GF-D8 (cell line): ENCODE measurements around the gene FBL.
"Not testable (repeated sequence)": the region's sequence is repeated elsewhere in the genome, so short reads cannot be mapped to it uniquely, and the experiment has no call there.

ENCODE experiments used
- DNase-seq: peaks from one replicate; lab custom pipeline; 2025; lab: John Stamatoyannopoulos, UW

FBL gene

DNA sequence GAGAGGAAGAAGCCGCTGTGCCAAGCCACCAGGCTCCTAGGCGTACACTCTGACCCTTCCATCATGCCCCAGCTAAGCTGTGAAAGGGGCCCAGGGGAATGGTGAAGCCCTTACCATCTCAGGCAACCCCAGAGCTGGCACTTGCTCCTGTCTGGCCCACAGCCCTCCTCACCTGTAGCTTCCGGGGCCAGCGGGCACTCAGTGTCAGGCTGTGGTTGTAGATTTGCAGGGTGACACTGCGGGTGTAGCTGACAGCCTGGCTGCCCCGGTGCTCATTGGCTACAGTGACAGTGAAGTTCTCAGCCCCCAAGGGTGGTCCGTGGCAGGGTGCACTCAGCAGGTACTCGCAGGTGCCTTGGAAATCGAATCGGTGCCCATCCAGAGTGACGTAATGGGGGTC lies 30.3 kb upstream of the FBL start:
- not testable (repeated sequence) for DNase-seq

DNA sequence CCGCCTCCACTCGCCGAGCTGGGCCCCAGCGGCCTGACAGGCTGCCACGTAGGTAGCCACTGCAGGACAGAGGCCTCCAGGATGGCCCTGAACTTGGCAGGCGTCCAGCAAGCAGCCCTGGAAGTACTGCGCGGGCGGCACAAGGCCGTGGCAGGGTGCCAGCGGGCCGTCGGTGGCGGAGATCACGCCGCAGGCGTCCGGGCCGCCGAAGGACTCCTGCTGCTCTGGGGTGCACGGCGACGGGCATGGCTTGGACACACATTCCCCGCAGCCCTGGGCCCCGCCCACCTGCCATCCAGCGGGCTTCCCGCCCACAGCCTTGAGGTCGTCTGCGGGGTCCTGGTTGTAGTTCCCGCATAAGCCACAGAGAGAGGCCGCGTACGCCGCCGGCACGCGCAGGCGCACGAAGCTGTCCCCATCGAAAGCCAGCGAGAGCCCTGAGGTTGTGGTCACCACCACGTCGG lies 29.3 kb upstream of the FBL start:
- not testable (repeated sequence) for DNase-seq

DNA sequence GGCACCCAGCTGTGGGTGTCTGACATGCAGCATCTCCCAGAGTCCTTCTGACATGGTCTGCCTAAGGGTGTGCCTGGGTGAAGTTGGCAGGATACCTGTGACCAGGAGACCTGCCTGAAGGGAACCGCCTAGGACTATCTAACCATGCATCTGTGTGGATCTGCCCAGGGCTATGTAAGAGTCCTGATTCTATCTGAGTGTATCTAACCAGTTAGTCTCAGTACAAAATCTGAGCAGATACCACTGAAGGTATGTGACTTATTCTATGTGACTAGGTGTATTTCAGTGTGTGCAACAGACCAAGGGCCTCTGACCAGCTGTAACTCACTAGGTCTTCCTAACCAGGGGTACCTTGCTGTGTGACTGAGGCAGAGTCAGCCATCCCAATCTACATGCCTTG lies 28.2 kb upstream of the FBL start:
- DNase-seq, result no peak

DNA sequence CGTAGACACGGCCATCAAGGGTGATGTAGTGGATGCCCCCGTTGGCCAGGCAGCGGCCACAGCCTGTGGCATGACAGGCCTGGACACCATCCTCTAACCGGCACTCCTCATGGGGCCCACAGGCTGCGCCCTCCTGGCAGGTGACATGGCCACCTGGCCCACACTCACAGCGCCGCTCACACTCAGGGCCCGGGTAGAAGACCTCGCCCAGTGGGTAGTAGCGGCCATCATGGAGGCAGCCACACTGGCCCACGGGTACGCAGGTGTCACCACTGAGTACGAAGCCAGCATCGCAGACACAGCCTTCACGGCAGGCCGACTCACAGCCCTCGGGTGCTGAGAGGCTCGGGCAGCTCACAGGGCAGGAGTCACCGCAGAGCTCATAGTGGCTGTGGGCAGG lies 27.2 kb upstream of the FBL start:
- no peak for DNase-seq

DNA sequence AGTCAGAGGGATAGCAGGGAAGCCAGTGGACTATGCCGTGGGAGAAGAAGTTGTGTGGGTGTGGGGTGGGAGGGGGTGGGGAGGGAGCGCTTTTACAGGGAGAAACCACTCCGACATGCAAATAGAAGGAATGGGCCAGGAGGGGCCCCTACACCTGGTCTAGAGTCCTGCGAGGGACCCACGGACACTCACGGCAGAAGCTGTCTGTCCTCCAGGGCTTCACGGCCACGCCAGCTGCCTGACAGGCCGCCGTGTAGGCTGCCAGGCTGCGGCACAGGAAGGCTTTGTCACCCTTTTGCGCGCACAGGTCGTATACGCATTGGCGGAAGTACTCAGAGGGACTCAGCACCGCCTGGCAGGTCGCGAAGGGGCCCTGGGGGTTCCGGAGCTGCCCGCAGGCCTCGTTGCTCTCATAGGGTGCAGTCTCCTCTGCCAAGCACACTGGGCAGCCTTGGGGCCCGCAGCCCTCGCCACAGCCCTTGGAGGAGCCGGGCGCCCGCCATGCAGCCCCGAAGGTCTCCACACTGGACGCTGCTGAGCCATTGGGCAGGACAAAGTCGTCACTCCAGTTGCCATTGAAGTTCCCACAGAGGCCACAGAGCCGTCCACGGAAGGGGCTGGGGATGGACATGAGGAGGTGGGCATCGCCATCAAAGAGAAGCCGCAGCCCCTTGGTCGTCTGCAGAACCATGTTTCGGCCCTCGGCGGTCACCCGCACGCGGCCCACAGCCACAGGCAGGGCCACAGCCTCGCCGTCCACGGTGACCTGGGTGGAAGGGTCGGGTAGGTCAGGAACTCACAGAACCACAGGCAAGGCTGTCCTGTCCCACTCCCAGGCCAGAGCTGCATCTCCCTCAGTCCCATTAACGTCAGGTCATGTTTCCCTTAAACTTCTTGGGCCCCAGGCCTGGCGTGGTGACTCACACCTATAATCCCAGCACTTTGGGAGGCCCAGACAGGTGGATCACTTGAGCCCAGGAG lies 26.0 kb upstream of the FBL start:
- no peak for DNase-seq

DNA sequence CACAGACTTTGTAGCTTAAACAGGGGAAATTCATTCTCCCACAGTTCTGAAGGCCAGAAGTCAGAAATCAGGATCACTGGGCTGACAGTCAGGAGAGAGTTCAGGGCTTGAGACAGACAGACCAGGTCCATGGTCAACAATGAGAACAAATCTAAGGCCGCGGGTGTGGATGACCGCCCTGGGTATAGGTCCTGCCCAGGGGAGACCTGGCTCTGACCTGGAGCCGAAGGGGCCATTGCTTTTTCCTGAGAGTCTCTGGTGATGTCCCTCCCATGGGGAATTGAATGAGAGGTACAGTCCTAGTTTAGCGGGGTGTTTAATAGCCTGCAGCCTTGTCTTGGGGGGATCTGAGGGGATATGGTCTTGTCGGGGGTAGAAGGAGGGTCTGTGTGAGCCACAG lies 25.2 kb upstream of the FBL start:
- no peak for DNase-seq

DNA sequence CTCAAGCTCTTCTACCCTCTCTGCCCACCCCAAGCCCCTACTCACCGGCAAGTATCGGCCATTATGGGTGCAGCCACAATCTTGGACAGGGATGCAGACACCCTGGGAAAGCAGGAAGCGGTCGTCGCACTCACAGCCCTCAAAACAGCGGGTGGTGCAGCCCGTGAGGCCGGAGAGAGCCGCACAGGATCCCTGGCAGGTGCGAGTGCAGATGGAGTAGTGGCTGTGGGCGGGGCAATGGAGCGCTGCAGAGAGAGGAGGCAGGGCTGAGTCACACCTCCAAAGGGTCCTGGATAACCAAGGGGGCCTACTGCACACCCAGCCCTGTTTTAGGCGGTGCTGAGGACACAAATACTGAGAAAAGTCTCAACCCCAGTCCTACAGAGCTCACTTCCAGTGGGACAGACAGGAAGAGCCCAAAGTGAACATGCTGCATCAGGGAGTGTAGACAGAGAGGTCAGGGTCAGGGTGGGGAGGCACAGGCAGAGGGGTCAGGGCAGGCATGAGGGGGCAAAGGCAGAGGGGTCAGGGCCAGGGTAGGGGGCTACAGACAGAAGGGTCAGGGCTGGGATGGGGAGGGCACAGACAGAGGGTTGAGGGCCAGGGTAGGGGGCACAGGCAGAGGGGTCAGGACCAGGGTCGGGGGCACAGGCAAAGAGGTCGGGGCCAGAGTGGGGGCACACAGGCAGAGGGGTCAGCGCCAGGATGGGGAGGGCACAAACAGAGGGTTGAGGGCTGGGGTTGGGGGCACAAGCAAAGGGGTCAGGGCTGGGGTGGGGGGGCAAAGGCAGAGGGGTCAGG lies 24.2 kb upstream of the FBL start:
- DNase-seq, result no peak

DNA sequence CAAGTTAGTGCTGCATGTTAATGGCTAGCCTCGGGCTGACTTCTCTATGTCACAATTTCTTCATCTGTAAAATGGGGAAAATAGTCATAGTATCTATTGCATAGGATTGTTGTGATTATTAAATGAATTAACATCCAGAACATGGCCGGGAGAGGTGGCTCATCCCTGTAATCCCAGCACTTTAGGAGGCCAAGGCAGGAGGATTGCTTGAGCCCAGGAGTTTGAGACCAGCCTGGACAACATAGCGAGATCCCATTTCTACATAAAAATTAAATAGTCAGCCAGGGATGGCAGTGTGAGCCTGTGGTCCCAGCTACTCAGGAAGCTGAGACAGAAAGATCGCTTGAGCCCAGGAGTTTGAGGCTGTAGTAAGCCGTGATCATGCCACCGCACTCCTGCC lies 21.8 kb upstream of the FBL start:
- DNase-seq, result no peak

DNA sequence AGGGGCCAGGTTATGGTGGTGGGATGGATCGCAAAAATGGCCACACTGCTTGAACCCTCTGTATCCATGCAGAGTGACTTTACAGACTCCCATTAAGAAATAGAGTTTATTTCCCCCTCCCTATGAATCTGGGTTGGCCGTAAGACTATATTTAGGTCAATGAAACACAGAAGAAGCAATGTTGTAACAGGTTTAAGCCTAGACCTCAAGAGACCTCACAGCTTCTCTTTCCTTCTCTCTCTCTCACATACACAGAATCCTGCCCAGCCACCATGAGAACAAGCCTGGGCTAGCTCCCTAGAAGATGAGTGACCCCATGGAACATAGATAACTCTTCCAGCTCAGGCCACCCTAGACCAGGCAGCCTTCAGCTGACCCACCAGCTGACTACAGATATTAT lies 21.0 kb upstream of the FBL start:
- no peak for DNase-seq

DNA sequence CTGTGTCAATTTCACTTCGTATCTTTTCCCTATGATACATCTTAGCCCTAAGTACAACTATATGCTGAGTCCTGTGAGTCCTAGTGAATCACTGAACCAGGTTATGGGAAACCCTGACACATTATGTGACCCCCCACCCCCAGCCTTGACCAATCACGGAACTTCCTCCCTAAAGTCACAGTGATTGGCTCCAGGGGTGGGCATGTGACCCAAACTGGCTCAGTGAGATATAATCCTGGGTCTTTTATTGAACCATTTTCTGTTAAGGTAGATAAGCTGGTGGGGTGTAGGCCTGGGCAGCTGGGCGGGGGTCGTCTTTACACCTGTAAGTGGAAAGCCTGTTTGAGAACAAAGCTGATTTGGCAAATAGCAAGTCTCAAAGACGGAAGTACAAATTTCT lies 19.8 kb upstream of the FBL start:
- DNase-seq, result no peak

DNA sequence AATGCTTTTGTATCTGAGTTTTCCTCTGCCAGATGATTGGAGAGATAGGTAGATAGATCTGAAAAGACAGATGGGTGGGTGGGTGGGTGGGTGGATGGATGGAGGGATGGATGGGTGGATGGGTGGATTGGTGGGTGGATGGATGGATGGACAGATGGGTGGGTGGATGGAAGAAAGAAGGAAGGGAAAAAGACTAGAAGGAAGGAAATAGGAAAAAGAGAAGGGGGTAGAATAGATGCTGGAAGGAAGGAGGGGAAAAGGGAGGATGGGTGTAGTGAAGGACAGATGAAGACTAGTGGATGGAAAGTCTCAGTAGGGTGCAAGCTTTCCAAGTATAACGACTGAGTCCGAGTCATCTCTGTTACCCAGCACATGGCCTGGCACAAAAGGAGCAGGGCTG lies 19.0 kb upstream of the FBL start:
- no peak for DNase-seq

DNA sequence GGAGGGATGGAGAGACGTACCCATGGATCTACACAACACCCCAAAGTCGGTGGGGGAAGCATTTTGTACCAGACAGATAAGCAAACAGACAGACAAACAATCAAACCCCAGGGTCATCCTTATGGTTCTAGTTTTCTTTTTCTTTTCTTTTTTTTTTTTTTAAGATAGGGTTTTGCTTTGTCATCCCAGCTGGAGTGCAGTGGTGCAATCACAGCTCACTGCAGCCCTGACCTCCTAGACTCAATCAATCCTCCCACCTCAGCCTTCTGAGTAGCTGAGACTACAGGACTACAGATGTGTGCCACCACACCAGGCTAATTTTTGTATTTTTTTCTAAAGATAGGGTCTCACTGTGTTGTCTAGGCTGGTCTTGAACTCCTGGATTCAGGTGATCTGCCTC lies 17.9 kb upstream of the FBL start:
- DNase-seq, result no peak

DNA sequence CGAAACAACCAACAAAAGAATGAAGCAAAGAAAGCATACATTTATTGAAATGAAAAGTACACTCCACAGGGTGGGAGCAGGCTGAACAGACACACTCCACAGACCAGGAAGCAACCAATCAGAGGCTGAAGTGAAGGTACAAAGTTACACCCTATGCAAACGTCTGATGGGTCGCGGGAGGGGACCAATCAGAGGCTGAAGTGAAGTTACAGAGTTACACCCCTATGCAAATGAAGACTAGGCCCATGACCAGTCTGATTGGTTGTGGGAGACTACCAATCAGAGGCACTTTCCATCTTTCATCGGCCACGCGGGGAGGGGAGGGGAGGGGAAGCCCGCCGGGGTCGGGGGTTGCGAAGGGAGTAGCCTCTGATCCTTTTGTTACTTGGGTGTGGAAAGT lies 12.4 kb upstream of the FBL start:
- no peak for DNase-seq

DNA sequence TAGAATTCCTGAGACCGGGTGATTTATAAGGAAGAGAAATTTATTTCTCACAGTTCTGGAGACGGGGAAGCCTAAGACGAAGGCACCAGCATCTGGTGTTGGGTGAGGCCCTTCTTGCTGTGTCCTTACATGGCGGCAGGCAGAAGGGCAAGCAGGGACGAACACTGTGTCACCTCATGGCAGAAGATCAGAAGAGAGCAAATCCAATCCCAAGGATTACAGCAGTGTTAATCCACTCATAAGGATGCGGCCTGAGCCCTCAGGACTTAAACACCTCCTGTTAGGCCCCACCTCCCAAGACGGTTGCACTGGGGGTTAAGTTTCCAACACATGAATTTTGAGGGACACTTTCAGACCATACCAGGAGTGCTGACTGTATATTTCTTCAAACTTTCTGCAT lies 6.7 kb upstream of the FBL start:
- DNase-seq, result no peak

DNA sequence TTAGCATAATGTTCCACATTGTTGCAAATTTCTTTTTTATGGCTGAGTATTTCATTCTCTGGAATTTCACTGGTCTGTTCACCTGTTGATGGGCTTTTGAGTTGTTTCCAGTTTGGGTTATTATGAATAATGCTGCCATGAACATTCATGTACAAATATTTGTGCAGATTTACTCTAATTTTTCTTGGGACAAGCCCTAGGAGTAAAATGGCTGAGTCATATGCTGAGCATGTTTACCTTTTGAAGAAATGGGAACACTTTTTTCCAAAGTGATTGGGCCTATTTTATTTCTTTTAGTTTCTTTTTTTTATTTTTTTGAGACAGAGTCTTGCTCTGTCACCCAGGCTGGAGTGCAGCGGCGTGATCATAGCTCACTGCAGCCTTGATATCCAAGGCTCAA lies 4.7 kb upstream of the FBL start:
- no peak for DNase-seq

DNA sequence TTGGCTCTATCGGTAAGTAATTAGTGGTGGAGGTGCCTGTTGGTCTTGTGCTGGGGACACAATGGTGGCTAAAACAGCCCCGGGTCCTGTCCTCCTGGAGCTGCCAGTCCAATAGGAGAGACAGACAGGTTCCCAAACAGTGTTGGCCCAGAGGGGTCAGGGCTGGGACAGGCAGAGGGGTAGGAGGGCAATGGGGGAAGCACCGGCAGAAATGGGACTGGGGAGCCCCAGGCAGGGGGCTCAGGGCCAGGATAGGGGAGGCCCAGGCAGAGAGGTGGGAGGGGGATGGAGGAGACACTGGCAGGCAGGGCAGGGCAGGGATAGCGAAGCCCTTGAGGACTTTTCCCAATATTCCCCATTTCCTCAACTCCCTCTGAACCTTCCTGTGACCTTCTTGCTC lies 2.2 kb upstream of the FBL start:
- no peak for DNase-seq

DNA sequence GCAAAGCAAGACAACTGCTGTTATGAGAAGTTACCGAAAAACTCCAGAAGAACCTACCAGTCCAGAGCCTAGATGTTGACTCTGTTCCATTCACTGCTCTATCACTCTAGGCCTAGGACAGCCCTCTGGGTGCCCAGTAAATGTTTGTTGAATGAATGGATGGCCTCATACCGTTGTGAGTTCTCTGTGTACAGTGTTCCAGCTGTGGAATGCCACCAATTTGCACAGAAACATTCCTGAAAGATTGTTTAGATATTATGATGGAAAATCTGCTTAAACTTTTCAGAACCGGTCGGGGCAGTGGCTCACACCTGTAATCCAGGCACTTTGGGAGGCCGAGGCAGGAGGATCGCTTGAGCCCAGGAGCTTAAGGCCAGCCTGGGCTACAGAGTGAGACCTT lies 1.3 kb upstream of the FBL start:
- no peak for DNase-seq

DNA sequence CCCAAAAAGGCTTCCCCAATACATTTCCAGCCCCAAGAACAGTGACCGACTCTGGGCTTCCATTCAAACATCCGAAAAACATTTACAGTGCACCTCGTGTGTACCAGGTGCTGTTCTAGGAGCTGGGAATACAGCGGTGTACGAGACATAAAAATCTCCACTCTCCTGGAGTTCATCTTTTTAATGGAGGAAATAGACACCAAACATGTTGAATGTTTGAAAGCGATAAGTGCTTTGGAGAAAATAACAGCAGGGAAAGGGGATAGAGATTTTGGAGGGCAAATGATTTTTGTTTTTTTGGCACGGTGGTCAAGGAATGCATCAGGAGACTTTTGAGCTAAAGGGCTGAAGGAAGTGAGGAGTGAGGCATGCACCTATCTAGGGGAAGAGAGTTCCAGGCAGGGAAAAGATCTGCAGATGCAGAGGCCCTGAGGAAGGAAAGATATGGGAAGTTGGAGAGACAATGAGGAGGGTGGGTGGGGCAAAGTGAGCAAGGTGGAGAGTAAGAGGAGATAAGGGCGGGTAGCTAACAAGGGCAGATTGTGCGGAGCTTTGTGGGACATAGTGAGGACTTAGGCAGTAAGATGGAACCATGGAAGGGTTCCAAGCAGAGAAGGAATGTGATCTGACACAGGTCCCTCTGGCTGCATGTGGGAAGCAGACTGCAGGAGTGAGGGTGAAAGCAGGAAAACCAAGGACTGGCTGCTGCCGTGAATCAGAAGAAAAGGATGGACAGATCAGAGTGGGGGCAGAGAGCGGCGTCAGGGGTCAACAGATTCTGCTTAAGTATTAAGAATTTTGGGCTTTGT lies 703 bp upstream of the FBL start:
- DNase-seq, result no peak

DNA sequence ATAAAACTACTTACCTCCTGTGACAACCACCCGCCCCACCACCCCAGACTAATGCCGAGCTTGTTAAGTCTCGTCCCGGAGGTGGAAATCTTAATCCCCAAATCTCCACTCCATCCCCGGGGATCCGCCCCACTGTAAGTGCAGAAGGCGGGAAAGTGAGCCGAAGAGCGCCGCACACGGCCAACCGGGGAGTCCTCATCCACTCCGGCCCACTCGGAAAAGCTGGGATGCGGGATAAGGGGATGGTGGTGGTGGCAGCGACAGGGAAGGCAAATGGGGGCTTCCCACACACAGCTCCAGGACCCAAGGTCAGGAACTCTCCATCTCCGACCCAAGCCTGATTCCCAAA lies 621 bp downstream of the FBL start:
- DNase-seq, result no peak

DNA sequence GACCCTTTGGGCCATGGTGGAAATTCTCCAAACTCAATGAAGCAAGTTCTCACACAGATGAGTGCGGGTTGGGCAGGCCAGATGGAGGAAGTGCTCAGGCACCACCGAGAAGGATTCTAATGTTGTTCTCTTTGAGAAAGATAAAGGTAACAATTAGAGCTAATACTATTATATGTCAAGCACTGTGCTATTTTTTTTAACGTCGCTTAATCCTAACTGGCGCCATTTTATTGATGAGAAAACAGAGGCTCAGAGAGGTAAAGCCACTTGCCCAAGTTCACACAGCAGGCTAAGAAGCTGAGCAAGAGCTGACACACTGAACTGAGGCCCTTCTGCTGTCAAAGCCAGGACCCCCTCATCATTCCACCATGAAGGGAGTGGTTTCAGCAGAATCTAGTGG lies 1.0 kb downstream of the FBL start:
- DNase-seq, result no peak

DNA sequence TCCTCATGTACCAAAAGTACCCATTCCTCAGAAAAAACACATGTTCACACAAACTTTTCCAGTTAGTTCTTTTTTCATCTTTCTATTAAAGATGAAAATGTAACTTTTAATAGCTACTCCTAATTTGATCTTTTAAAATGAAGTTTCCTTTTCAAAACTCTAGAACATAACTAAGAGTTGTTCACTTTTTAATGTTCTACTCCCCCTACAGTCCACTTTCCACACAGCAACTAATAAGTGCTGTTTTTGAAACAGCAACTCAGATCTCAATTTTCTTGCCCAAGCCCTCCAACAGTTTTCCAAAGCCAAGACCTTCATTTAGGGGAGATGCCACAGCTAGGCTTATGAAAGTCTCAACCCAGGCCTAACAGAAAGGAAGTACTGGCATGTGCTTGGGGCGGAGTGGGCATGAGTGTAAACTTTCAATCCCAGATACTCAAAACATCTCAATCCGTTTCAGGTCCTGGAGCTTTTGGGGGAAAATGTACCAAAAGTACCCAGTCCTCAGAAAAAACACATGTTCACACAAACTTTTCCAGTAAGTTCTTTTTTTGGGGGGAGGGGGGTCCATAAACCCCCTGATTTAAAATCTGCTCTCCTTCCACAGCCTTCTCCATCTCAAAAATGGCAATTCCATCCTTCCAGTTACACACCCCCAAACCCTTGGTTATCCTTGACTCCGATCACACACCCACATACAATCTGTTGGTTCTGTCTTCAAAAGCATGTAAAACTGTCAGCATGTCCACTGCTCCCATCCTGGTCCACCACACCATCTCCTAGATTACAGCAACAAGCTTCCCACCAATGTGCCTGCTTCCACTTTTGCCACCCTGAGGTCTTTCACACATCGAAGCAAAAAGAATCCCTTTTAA lies 2.0 kb downstream of the FBL start:
- no peak for DNase-seq
